Measurements from ENCODE around the gene LITAFD.

GRCh38 chr16:8855051-8855786 lies 26.9 kb upstream of the LITAFD start:
- TF ChIP-seq, protein P1, sequence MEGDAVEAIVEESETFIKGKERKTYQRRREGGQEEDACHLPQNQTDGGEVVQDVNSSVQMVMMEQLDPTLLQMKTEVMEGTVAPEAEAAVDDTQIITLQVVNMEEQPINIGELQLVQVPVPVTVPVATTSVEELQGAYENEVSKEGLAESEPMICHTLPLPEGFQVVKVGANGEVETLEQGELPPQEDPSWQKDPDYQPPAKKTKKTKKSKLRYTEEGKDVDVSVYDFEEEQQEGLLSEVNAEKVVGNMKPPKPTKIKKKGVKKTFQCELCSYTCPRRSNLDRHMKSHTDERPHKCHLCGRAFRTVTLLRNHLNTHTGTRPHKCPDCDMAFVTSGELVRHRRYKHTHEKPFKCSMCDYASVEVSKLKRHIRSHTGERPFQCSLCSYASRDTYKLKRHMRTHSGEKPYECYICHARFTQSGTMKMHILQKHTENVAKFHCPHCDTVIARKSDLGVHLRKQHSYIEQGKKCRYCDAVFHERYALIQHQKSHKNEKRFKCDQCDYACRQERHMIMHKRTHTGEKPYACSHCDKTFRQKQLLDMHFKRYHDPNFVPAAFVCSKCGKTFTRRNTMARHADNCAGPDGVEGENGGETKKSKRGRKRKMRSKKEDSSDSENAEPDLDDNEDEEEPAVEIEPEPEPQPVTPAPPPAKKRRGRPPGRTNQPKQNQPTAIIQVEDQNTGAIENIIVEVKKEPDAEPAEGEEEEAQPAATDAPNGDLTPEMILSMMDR (IDR thresholded peaks at IDR 0.05 in 8 of 11, conservative IDR thresholded peaks at IDR 0.05 in 3 of 11): no peak
- no peak for TF ChIP-seq POLR2A (IDR thresholded peaks at IDR 0.05)
- TF ChIP-seq POLR2AphosphoS5 (IDR thresholded peaks at IDR 0.05): peak in 1 of 3 donors; percentile 12

Measured in spleen (tissue), 7 donors.